Stimulated activated naive B cell treated with anti-CD40 and anti-IgM and Interleukin-4, amounts not matched to agents 10 μg/mL and 1 μg/mL and 100 μg/mL, for 72 hours (primary cell): ENCODE data around the gene CAPS2.
A peak's percentile ranks its signal among the peaks of the same experiment; 100 is the strongest.
"Not testable (repeated sequence)": the region's sequence is repeated elsewhere in the genome, so short reads cannot be mapped to it uniquely, and the experiment has no call there.

Source experiments
- ATAC-seq, 2 donors: fragments of 150-1000 bp; cut with Tn5 transposase; replicated peaks; 2 replicates each; pipeline ENCODE4 v1.10.0; 2021; ENCODE audit warnings: moderate library complexity in 1 of 2
- DNase-seq: peaks from one replicate; pipeline ENCODE4 v3.0.0; 2021
- H3K27ac Mint-ChIP-seq: one replicate; pipeline ENCODE4 v1.8.0; 2022; ENCODE audit warnings: mild to moderate bottlenecking, mixed read lengths
- H3K27me3 Mint-ChIP-seq, 2 donors: one replicate each; pipeline ENCODE4 v1.8.0; 2022; ENCODE audit warnings: mixed read lengths in 2 of 2
- H3K36me3 Mint-ChIP-seq, 2 donors: one replicate each; pipeline ENCODE4 v1.8.0; 2022; ENCODE audit warnings: mixed read lengths in 2 of 2, mild to moderate bottlenecking in 1 of 2
- H3K4me1 Mint-ChIP-seq, 2 donors: one replicate each; pipeline ENCODE4 v1.8.0; 2022; ENCODE audit warnings: mixed read lengths in 2 of 2, mild to moderate bottlenecking in 1 of 2
- H3K4me3 Mint-ChIP-seq, 2 donors: one replicate each; pipeline ENCODE4 v1.8.0; 2022; ENCODE audit warnings: mild to moderate bottlenecking in 2 of 2, mixed read lengths in 2 of 2, moderate library complexity in 1 of 2
- H3K9me3 Mint-ChIP-seq, 2 donors: one replicate each; pipeline ENCODE4 v1.8.0; 2022; ENCODE audit warnings: mixed read lengths in 2 of 2, mild to moderate bottlenecking in 1 of 2

CAPS2 gene

DNA sequence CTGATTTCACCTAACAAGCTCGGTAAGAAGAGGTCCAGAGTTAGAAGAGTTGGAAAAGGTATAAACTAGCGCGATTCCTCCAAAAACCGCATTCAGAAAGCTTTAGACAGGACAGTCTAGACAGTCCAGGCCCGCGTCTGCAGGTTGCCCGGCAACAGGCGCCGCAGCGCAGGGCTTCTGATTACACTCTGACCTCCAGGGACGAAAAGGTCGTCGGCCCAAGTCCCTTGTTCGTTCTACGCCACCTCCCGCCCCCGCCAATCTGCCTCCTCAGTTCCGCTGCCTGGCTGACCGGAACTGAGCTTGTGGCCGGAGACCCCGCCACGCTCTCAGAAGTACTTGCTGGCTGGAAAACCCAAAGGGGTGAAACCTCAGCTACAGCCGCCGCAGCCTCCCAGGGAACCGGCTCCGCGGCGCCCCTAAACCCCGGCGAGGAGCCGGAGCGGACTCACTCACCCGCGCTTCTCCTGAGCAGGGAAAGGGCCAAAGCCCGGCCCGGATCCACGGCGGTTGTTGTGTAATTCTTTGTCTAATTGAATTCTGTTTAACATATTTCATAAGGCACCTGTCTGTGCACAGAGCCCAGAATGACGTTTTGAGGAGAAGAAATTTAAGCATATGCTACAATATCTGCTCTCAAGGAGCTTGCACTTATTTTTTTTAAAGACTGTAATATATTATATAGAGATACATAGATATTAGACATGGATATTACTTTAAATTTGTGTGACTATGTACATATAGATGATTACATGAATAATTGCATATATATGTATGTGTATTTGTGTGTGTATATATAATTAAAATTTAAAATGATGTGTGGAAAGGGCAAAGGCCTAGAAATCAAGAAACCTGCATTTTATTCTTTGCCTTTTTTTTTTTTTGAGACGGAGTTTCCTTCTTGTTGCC, at the start of gene CAPS2:
Gene CAPS2, minus strand, starts transcription at position 407 of the 909 bp plus-strand sequence. CDS start 3,826 bp downstream, outside the sequence.
- H3K4me1 Mint-ChIP-seq, result peaks cover 14 to 24% of the 10 kb centered on the region in 2 donors
- H3K36me3 Mint-ChIP-seq, result no peaks in the 10 kb centered on the region
- H3K27me3 Mint-ChIP-seq, result peaks cover 26% of the 10 kb centered on the region in 2 donors
- no peaks in the 10 kb centered on the region for H3K9me3 Mint-ChIP-seq
- DNase-seq (peak; percentile 69), ATAC-seq (peak; percentile 87)
- peak within 1 kb of the TSS; percentile 86 to 87 for H3K4me3 Mint-ChIP-seq
- H3K27ac Mint-ChIP-seq, result peak within 1 kb of the TSS; percentile 56

DNA sequence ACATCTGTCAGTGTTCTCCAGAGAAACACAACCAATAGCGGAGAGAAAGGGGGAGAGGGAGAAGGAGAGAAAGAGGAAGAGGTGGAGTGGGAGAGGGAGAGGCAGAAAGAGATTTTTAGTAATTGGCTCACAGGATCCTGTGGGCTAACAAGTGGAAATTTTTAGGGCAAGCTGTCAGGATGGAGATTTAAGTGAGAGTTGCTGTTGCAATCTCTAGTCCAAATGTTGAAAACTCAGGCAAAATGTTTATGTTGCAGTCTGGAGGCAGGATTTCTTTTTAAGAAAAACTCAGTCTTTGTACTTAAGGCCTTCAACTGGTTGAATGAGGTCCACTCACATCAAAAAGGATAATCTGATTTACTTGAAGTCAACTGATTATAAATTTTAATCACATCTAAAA, 48.2 kb upstream of the CAPS2 start:
- Mint-ChIP-seq H3K27ac (no peak overlapping the region), H3K27me3 (no peaks in the 10 kb centered on the region), H3K9me3 (no peaks in the 10 kb centered on the region), H3K4me1 (no peaks in the 10 kb centered on the region), H3K36me3 (peaks cover 0 to 4% of the 10 kb centered on the region in 2 donors), H3K4me3 (no peak overlapping the region)
- no peak for DNase-seq
- no peak for ATAC-seq

DNA sequence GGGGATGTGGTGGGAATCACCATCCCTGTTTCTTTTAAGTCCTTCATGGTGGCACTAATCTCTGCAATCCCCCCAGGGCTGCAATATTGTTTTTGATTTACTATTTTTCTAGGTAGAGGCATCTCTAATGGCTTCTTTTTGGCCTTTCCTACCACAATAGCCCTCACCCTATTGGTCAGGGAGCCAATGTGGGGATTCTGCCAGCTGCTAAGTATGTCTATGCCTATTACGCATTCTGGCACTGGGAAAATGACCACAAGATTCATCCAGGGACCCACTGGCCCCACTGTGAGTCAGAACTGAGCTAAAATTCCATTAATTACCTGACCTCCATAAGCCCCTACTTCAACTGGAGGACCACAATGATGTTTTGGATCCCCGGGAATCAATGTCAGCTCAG, 44.8 kb upstream of the CAPS2 start:
- H3K4me1 Mint-ChIP-seq, result no peaks in the 10 kb centered on the region
- ATAC-seq (no peak), DNase-seq (no peak)
- H3K27me3 Mint-ChIP-seq, result no peaks in the 10 kb centered on the region
- peaks cover 0 to 4% of the 10 kb centered on the region in 2 donors for H3K36me3 Mint-ChIP-seq
- no peak overlapping the region for H3K27ac Mint-ChIP-seq
- H3K9me3 Mint-ChIP-seq, result no peaks in the 10 kb centered on the region
- H3K4me3 Mint-ChIP-seq, result no peak overlapping the region

DNA sequence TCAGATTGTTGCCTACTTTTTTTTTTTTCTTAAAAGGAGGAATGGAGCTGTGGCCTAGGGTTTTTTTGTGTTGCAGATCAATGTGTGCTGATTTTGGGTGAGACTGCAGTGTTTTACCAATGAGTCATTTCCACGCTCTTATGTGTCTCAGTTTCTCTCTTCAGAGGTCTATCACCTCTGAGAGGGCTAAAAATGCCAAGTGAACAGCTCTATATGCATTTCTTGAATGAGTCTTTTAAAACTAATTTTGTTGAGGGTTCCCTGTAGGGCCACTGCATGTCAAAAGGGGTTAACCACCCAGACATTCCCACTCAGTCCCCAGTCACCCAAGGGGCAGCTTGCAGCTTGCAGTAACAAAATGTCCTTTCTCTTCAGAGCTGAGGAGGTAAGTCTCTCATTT, 36.5 kb upstream of the CAPS2 start:
- ATAC-seq (no peak), DNase-seq (no peak)
- peaks cover 3 to 12% of the 10 kb centered on the region in 2 donors for H3K4me1 Mint-ChIP-seq
- no peak overlapping the region for H3K27ac Mint-ChIP-seq
- no peaks in the 10 kb centered on the region for H3K27me3 Mint-ChIP-seq
- H3K36me3 Mint-ChIP-seq, result peaks cover 2 to 3% of the 10 kb centered on the region in 2 donors
- no peak overlapping the region for H3K4me3 Mint-ChIP-seq
- H3K9me3 Mint-ChIP-seq, result peaks cover 1 to 2% of the 10 kb centered on the region in 2 donors

DNA sequence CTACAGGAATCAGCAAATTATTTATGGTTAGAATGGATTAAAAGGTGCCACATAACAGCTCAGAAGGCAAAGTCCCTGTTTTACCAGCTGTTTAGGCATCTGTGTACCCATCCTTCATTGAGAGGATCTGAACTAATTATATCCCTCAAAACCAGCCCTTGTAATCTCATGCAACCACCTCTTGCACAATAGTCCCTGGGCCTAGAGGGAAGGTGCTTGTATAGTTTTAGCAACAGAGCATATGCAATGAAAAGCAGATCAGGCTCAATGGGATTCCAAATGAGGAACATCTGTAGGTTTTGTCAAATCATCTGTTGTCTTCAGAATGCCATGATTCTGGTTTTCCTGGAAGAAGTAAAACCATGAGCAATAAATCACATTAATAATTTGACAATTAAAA, 34.8 kb upstream of the CAPS2 start:
- Mint-ChIP-seq H3K27me3 (no peaks in the 10 kb centered on the region), H3K4me1 (peaks cover 11 to 24% of the 10 kb centered on the region in 2 donors), H3K27ac (no peak overlapping the region), H3K36me3 (peaks cover 8 to 19% of the 10 kb centered on the region in 2 donors), H3K9me3 (peaks cover 8 to 10% of the 10 kb centered on the region in 2 donors), H3K4me3 (no peak overlapping the region)
- DNase-seq (no peak), ATAC-seq (no peak)

DNA sequence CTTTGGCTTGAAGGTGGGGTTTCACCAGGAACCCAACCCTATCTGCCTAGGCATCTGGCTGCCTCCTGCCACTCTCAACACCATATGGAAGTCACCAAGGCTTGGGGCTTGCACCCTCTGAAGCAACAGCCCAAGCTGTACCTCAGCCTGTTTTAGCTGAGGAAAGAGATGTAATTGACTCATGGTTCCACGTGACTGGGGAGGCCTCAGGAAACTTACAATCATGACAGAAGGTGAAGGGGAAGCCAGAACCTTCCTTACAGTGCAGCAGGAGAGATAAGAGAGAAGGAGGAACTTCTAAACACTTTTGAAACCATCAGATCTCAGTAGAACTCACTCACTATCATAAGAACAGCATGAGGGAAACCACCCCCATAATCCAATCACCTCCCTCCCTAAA, 31.3 kb upstream of the CAPS2 start:
- ATAC-seq, result peak; percentile 29 to 38
- no peak overlapping the region for H3K4me3 Mint-ChIP-seq
- H3K27me3 Mint-ChIP-seq, result no peaks in the 10 kb centered on the region
- H3K4me1 Mint-ChIP-seq, result peaks cover 10 to 19% of the 10 kb centered on the region in 2 donors
- H3K36me3 Mint-ChIP-seq, result peaks cover 8 to 19% of the 10 kb centered on the region in 2 donors
- no peak for DNase-seq
- H3K9me3 Mint-ChIP-seq, result peaks cover 9 to 11% of the 10 kb centered on the region in 2 donors
- H3K27ac Mint-ChIP-seq, result no peak overlapping the region

DNA sequence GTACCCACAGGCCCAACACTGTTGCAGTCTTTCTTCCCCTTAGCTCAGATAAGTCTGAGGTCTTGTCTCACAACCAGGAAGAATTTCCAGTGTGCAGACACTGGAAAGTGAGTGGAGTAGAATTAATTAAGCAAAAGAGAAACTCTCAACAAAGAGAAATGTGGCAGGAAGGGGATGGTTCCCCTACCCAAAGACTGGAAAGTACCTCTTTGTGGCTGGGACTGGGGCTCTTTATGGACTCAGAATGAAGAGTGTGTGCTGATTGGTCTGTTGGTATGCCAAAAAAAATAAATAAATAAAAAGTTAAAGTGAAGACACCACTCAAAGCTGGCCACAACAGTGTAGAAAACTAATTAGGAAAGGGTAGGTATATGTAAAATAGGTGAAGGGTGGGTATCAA, 30.8 kb upstream of the CAPS2 start:
- DNase-seq (no peak), ATAC-seq (peak in 1 of 2 donors; percentile 47)
- peaks cover 8 to 14% of the 10 kb centered on the region in 2 donors for H3K4me1 Mint-ChIP-seq
- no peak overlapping the region for H3K4me3 Mint-ChIP-seq
- H3K9me3 Mint-ChIP-seq, result peaks cover 9 to 11% of the 10 kb centered on the region in 2 donors
- no peak overlapping the region for H3K27ac Mint-ChIP-seq
- H3K27me3 Mint-ChIP-seq, result no peaks in the 10 kb centered on the region
- H3K36me3 Mint-ChIP-seq, result peaks cover 8 to 19% of the 10 kb centered on the region in 2 donors

DNA sequence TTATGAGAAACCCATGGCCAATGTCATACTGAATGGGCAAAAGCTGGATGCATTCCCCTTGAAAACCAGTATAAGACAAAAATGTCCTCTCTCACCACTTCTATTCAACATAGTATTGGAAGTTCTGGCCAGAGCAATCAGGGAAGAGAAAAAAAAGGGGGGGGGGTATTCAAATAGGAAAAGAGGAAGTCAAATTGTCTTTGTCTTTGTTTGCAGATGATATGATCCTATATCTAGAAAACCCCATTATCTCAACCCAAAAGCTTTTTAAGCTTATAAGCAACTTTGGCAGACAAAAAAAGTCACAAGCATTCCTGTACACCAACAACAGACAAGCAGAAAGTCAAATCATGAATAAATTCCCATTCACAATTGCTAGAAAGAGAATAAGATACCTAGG, 23.9 kb upstream of the CAPS2 start:
- Mint-ChIP-seq H3K4me3 (no peak overlapping the region), H3K27ac (no peak overlapping the region), H3K4me1 (no peaks in the 10 kb centered on the region), H3K27me3 (no peaks in the 10 kb centered on the region), H3K36me3 (peaks cover 9 to 16% of the 10 kb centered on the region in 2 donors), H3K9me3 (peaks cover 8 to 14% of the 10 kb centered on the region in 2 donors)
- DNase-seq (no peak), ATAC-seq (no peak)

DNA sequence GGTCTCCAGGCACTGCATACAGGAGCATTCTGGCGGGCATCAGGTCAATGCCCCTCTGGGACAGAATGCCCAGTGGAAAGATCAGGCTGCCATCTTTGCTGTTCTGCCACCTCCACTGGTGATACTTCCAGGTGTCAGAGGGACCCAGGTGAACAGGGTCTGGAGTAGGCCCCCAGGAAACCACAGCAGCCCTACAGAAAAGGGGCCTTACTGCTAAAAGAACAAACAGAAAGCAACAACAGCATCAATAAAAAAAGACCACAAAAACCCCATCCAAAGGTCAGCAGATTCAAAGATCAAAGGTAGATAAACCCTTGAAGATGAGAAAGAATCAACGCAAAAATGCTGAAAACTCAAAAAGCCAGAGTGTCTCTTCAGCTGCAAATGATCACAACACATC, 20.3 kb upstream of the CAPS2 start:
- Mint-ChIP-seq H3K4me3 (no peak overlapping the region), H3K27me3 (no peaks in the 10 kb centered on the region), H3K4me1 (no peaks in the 10 kb centered on the region), H3K9me3 (peaks cover 8 to 14% of the 10 kb centered on the region in 2 donors), H3K27ac (no peak overlapping the region), H3K36me3 (peaks cover 9 to 16% of the 10 kb centered on the region in 2 donors)
- DNase-seq, result no peak
- no peak for ATAC-seq

DNA sequence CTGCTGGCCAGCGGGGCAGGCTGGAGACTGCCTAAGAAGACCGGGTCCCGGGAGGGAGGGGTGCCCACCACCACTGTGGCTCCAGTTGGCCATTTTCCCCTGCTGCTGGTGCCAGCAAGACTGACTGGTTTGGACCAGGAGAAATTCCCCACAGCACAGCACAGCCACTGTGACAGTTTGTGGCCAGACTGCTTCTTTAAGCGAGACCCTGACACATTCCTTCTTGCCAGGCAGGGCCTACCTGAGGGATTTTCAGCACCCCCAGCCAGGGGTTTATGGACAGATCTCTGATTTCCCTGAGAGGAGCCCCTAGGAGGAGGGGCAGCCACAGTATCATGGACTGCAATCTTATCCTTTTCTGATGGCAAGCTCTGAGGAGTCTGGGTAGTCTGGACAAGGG, 19.8 kb upstream of the CAPS2 start:
- Mint-ChIP-seq H3K4me1 (no peaks in the 10 kb centered on the region), H3K4me3 (no peak overlapping the region), H3K27ac (no peak overlapping the region), H3K9me3 (peaks cover 6 to 11% of the 10 kb centered on the region in 2 donors), H3K36me3 (peaks cover 7 to 12% of the 10 kb centered on the region in 2 donors), H3K27me3 (no peaks in the 10 kb centered on the region)
- DNase-seq (no peak), ATAC-seq (no peak)

DNA sequence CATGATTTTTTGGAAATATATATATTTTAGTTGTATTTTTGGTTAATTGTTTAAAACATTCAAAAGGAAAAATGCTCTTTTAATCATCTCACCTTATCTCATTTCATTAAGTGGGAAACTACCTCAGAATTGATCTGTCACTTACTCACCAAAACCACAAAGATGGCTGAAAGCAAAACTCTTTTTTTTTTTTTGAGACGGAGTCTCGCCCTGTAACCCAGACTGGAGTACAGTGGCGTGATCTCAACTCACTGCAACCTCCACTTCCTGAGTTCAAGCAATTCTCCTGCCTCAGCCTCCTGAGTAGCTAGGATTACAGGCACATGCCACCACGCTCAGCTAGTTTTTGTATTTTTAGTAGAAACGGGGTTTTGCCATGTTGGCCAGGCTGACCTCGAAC, 16.1 kb upstream of the CAPS2 start:
- not testable (repeated sequence) for H3K4me3 Mint-ChIP-seq

DNA sequence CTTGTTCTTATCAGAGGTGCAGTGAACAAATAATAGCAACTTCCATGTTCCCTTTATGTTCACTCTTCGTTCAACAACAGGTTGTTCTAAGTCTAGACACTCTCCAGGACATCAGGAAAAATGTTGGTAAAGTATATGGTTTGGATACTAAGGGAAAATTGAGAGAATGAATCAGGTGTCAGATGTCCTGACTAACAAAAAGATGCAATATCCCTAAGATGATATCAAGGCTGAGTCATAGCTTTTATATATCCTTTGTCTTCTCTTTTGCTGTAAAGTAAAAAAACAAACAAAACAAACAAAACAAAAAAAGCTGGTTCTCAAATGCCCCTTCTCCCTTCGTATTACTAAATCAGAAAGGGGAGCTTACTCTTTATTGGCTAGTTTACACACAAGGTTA, 15.4 kb upstream of the CAPS2 start:
- DNase-seq, result no peak
- no peak for ATAC-seq
- peaks cover 0 to 3% of the 10 kb centered on the region in 2 donors for H3K4me1 Mint-ChIP-seq
- H3K9me3 Mint-ChIP-seq, result no peaks in the 10 kb centered on the region
- H3K27me3 Mint-ChIP-seq, result peaks cover 0 to 3% of the 10 kb centered on the region in 2 donors
- no peak overlapping the region for H3K27ac Mint-ChIP-seq
- no peak overlapping the region for H3K4me3 Mint-ChIP-seq
- H3K36me3 Mint-ChIP-seq, result no peaks in the 10 kb centered on the region

More for the DNA sequence above, 16.1 kb upstream of the CAPS2 start:
- not testable (repeated sequence) for H3K36me3 Mint-ChIP-seq, DNase-seq, H3K9me3 Mint-ChIP-seq, ATAC-seq, H3K4me1 Mint-ChIP-seq, H3K27ac Mint-ChIP-seq, H3K27me3 Mint-ChIP-seq

DNA sequence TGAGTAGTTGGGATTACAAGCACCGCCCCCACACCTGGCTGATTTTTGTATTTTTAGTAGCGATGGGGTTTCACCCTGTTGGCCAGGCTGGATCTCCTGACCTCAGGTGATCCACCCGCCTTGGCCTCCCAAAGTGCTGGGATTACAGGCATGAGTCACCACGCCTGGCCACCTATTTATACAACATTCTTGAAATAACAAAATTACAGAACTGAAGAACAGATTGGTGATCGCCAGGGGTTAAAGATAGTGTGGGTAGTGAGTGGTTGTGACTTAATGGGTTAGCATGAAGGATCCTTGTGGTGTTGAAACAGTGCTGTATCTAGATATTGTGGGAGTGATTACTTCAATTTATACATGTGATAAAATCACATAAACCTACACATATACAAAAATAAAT, 11.7 kb upstream of the CAPS2 start:
- no peak for ATAC-seq
- peaks cover 0 to 1% of the 10 kb centered on the region in 2 donors for H3K9me3 Mint-ChIP-seq
- no peaks in the 10 kb centered on the region for H3K36me3 Mint-ChIP-seq
- H3K4me1 Mint-ChIP-seq, result peaks cover 0 to 3% of the 10 kb centered on the region in 2 donors
- DNase-seq, result no peak
- peaks cover 0 to 3% of the 10 kb centered on the region in 2 donors for H3K27me3 Mint-ChIP-seq
- no peak overlapping the region for H3K27ac Mint-ChIP-seq
- H3K4me3 Mint-ChIP-seq, result no peak overlapping the region

DNA sequence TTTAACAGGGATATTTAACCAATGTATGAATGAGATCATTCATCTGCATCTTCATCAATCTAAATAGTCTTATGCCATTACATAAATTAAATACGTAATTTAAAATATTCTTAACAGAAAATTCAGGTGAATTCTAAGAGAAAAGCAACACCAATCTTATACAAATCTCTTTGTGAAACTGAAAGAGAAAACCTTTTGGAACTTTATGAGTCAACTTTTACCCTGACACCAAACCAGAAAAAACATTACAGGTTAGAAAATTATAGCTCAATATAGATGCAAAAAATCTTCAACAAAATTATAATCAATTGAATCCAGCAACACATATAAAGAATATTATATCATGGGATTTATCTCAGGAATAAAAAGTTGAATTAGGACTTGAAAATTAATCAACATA, 7.8 kb upstream of the CAPS2 start:
- Mint-ChIP-seq H3K27me3 (peaks cover 11 to 13% of the 10 kb centered on the region in 2 donors), H3K36me3 (no peaks in the 10 kb centered on the region), H3K4me1 (peaks cover 7 to 10% of the 10 kb centered on the region in 2 donors), H3K4me3 (no peak overlapping the region), H3K27ac (no peak overlapping the region), H3K9me3 (peaks cover 0 to 1% of the 10 kb centered on the region in 2 donors)
- no peak for DNase-seq
- no peak for ATAC-seq
